Left kidney (tissue), 2 donors: Measurements from ENCODE around the gene EYA3. TPM values are rescaled to one million over a fixed set of nuclear protein-coding genes. Genes with fewer than 3 reads are reported as not detected.

Source experiments
- DNase-seq: peaks from one replicate; pipeline ENCODE4 v3.0.0-alpha.2; 2013
- polyA plus RNA-seq: library from polyadenylated mRNA; unstranded; fragments of 120-200 nt; gene quantifications from one replicate; pipeline ENCODE4 v1.2.1, GENCODE V29; 2013; ENCODE audit not compliant: insufficient read length

The EYA3 gene
- polyA plus RNA-seq, 1 donor = 64.1 TPM

DNA sequence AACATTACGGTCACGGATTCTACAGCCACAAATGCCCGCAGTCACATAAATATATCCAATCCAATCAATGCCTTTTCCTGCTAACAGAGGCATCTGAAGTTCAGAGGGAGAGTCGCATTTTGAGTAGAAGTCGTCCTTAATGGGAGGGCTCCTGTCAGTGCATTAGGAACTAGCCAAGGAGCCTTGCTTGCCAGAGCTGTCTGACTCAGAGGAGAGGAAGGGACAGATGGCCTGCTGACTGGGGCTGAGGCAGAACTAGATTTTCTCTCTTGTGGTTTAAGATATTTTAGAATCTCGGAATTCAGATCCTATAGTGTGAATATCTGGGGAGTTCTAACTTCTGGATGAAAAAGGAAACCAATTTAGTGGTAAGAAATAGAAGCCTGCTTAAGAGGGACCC, 118.0 kb downstream of the EYA3 start:
- DNase-seq = no peak

DNA sequence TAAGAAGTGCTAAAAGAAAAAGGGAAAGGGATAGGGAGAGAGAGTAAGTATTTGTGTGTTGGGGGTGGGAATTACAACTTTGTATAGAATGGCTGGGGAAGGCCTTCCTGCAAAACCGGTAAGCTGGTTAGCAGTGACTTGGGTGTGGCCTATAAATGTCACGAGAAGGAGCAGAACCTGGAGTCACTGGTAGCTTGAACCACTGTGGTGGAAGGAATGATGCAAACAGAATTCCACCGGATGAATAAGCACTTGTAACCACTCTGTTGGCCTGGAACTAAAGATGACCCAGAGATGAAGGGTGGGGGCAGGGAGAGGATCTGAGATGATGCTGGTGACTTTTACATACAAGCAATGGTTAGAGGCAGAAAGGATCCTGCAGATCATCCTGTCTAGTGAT, 119.7 kb downstream of the EYA3 start:
- DNase-seq = no peak

DNA sequence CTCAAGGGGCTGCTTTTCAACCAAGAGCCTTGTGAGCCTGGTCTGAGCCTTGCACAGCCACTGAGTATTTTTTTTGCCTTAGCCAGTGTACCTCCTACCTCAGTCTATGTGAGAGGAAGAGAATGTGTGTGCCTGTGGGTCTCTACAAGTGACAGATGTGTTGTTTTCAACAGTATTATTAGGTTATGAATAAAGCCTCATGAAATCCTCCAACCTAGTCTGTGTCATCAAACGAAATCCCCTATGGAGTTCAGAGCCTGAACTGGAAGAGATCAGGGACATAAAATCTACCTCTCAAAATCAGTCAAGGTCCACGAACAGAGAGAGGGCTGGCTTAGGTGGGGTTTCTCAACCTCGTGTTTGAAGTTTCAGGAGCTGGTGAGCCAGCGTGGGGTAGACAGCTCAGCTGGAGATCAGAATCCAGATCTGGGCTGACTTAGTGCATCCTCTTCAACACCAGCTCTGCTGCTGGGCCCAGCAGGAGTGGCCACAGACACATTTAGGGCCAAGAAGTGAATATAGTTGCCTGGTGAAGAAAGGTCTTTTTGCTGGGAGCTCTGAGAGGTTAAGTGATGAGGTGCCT, 120.4 kb downstream of the EYA3 start:
- no peak for DNase-seq

DNA sequence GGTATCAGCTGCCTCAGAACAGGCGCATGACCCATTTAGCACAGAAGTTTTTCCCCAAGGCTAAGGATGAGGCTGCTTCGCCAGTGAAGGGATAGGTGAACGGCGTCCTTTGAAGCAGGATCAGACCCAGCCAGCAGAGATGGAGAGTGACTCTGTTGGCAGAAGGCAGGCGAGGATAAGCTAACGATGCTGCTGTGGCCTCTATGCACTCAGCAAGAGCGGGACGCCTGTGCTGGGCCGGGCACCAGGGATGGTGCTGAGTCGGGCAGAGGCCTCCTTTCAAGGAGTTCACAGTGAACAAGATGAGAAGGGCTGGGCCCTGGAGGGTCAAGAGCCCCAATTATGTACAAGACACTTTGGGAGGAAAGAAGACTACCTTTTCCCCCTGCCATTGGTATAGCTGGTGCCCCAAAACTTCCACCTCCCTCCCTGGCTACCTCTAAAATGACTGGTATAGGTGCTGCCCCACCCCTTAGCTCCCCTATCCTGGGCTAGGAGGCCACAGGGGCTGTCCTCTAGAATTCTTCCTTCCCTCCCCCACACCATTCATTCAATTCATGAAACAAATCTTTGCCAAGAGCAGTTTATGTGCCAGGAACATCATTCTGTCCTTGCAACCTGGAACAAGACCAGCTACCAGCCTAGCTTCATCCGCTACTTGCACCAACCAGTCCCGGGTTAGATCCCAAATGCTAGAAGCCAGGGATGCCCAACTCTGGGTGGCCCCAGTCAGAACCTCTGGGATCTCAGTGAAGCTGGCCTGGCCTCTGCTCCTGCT, 121.1 kb downstream of the EYA3 start:
- DNase-seq = no peak

DNA sequence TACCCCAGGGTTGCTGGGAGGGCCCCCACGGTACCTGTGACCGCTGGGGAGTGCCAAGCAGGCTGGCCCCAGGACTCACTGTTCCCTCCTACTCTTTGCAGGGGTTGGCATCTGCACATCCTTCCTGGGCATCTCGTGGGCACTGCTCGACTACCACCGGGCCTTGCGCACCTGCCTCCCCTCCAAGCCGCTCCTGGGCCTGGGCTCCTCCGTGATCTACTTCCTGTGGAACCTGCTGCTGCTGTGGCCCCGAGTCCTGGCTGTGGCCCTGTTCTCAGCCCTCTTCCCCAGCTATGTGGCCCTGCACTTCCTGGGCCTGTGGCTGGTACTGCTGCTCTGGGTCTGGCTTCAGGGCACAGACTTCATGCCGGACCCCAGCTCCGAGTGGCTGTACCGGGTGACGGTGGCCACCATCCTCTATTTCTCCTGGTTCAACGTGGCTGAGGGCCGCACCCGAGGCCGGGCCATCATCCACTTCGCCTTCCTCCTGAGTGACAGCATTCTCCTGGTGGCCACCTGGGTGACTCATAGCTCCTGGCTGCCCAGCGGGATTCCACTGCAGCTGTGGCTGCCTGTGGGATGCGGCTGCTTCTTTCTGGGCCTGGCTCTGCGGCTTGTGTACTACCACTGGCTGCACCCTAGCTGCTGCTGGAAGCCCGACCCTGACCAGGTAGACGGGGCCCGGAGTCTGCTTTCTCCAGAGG, 121.9 kb downstream of the EYA3 start:
- no peak for DNase-seq

DNA sequence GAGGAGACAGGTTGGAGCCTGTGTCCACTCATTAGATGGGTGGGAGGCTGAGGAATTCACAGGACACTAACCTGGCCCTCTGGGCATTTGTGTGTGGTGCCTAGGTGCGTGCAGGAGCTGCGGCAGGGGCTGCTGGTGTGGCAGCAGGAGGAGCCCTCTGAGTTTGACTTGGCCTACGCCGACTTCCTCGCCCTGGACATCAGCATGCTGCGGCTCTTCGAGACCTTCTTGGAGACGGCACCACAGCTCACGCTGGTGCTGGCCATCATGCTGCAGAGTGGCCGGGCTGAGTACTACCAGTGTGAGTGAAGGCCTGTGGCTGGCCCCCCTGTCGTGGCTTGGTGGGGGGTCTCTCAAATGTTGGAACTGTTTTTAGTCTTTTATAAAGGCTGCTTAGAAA, 125.0 kb downstream of the EYA3 start:
- DNase-seq = no peak

DNA sequence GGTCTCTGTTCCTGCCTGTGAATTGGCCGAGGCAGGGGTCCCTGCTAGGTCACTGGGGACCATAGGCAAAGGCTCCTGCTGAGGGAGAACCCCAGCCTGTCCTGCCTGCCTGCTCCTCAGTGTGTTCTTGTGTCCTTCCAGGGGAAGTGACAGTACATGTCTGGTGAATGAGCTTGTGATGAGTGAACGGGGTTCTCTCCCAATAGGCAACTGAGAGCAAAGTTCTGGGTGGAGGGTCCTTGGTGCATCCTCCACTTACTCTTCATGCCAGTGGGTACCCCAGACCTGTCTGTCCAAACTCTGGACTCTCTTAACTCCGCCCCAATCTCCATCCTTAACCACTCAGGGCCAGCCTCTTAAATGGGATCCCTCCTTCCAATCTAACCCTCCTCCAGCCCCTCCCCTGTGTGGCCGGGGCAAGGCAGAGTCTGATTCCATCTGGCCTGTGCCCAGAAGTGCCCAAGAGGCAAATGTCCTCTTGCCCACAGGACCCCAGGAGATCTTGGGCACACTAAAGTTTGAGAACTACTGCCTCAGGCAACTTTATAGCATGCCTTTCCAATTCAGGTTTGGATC, 126.7 kb downstream of the EYA3 start:
- DNase-seq = no peak

DNA sequence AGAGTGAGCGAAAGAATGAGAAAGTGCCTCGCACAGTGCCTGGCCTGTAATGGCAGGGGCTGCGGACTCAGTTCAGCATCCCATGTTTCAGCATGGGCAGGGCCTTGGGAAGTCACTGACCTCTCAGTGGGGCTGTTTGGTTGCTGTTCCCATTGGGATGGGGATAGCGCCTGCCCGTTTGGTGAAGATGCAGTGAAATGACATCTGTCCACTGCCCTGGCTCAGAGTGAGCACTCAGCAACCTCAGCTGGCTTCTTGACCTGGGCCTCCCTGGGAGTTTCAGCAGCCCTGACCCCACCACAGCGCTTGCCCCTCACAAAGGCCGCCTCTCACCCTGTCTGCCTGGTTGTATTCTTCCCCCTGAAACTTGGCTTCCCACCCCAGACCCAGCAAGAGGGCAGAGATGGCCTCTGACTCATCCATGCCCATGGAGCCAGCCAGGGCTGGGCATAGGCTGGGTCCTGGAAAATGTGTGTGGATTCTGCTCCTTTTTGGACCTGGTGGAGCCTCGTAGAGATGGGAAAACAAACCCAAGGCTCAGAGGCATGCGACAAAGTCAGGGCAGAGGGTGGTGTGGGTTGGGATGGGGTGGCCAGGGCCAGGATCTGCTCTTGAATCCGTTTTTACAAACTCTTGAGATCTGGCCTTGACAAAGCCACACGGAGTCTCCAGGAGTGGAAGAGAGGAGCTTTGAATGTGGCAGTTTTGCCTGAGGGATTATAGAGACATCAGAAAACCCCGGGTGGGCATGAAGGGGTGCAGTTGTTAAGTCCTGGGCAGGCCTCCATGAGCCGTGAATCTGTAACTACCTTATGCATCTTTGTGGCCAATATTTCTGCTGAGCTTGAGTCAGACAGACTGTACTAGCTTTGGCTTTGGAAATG, 127.4 kb downstream of the EYA3 start:
- DNase-seq = no peak

DNA sequence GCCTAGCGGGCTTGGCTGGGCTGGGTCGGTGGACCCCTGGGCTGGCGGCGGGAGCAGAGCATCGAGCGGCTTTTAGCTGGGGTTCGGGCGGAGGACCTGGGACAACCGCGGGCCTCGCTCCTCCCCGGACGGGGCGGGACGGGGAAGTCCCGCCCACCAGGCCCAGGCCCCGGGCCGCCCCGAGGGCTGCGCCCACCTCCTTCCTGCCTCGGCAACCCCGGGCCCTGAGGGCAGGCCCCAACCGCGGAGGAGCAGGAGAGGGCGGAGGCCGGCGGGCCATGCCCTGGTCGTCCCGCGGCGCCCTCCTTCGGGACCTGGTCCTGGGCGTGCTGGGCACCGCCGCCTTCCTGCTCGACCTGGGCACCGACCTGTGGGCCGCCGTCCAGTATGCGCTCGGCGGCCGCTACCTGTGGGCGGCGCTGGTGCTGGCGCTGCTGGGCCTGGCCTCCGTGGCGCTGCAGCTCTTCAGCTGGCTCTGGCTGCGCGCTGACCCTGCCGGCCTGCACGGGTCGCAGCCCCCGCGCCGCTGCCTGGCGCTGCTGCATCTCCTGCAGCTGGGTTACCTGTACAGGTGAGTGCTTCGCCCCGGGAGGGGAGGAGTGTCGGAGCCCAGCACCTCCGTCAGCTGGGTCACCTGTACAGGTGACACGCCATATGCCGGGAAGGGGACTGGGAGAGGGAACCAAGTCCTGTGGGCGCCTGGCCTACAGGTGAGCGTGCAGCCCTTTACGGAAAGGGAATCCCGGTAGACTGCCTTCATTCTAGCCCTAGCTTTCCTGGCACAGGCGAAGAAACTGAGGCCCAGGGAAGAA, 128.4 kb downstream of the EYA3 start, which contains the start of gene XKR8:
Gene XKR8 (plus strand): TSS at position 182 of the 812 bp plus-strand sequence. CDS start 97 bp downstream, at position 279.
- DNase-seq = peak; percentile 85

DNA sequence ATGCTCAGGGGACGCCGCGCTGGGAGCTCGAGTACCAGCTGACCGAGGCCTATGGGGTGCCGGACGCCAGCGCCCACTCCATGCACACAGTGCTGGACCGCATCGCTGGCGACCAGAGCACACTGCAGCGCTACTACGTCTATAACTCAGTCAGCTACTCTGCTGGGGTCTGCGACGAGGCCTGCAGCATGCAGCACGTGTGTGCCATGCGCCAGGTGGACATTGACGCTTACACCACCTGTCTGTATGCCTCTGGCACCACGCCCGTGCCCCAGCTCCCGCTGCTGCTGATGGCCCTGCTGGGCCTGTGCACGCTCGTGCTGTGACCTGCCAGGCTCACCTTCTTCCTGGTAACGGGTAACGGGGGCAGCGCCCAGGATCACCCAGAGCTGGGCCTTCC, 129.9 kb downstream of the EYA3 start:
- DNase-seq = no peak

DNA sequence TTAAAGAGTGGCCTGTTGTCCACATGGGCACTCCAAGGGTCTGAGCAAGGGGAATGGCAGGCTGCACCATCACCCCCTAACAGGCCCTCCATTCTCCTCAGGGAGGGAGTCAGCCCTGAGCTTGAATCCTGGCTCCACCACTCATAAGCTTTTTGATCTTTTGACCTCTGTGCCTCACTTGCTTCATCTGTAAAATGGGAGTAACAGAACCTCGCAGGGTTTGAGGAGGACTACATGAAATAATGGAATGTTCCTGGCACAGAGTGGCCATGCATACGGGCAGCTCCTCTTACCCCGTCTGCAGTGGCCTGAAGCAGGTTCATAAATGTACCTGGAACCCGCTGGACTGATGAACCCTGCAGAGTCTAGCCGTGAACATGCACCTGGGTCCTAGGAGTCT, 130.8 kb downstream of the EYA3 start:
- no peak for DNase-seq

DNA sequence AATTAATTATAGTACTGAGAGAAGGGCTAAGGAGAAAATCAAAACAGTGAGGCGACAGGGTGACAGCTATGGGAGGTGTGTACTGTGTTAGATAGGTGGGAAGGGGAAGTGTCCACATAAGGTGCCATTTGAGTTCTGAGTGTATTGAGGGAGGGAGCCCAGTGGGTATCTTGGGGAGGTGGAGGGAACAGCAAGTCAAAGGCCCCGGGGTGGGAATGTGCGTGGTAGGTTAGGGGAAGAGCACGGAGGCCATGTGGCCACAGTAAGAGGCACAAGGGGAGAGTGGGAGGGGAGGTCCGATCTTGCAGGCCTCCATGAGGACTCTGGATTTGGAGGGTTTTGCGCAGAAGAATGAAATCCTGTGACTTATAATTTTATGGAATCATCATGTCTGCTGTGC, 131.6 kb downstream of the EYA3 start:
- DNase-seq = no peak

DNA sequence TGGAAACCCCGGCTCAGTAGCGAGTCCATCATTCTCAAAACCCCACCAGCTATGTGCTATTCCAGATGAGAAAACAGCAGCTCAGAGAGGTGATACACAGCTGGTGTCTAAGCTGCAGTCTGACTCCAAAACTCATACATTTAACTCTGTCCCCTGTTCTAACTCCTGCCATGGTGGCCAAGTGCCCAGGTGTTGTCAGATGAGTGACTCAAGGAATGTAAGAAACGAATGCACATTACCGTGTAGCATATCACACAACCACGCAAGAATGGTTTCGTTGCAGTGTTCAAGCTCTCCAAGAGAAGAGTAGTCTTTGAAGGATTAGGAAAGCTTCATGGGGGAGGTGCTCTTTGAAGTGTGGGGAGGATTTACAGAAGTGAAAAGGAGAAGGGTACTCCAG, 133.3 kb downstream of the EYA3 start:
- no peak for DNase-seq

DNA sequence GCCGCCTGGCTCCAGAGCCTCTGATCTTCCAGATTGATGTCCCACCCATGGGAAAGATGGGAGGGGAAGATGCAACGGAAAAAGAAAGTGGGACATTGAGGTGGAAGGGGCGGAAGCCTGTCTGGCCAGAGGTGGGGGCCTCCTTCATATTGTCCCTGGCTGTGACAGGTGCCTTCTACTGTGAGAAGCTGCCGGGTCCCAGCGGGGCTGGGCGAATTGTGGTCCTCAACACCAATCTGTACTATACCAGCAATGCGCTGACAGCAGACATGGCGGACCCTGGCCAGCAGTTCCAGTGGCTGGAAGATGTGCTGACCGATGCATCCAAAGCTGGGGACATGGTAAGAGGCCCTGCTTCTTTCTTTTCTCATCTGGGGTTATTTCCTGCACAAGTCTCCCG, 134.2 kb downstream of the EYA3 start:
- DNase-seq = no peak

DNA sequence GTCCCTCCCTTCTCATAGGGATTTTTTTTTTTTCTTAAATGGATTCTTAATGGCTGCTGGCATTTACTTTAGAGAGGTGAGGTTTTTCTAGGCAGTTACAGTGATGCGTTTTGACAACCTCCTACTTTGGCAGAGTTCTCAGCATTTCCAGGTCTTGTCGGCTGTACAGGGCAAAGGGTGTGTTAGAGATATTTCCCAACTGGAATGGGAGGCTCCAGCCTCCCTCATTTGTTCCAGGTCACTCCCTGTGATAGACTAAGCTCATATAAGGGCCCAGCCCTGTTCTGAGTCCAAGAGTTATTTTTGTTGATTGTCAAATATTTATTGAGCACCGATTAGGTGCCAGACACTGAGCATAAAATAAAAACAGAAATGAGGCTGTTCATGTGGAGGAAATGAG, 136.3 kb downstream of the EYA3 start:
- DNase-seq = no peak

DNA sequence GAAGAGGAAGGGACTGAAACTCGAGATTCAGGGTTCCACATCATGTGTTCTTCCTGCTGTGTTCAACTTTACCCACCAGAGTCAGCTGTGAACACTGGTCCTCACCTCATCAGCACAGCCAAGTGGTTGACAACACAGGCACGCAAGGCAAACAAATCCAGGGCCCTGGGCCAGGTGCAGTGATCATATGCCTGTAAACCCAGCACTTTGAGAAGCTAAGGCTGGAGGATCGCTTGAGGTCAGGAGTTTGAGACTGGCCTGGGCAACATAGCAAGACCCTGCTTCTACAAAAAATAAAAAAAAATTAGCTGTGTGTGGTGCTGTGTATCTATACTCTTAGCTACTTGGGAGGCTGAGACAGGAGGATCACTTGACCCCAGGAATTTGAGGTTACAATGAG, 137.0 kb downstream of the EYA3 start:
- no peak for DNase-seq

DNA sequence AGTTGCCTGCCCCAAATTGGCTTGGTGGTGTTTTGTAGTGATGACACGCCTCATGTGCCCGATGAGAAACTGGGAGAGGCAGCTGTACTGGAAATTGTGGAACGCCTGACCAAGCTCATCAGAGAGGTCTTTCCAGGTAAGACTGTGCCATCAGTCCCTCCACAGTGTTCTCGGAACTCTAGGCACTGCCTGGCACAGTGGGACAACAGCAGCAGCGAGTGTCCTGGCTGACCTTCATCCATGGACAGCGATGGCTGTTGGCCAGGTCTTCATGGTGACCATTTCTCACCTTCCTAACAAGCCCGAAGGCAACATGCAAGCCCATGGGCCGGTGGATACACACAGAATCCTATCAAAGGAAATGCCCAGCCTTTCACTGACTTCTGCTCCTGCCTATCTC, 139.4 kb downstream of the EYA3 start:
- DNase-seq = no peak

DNA sequence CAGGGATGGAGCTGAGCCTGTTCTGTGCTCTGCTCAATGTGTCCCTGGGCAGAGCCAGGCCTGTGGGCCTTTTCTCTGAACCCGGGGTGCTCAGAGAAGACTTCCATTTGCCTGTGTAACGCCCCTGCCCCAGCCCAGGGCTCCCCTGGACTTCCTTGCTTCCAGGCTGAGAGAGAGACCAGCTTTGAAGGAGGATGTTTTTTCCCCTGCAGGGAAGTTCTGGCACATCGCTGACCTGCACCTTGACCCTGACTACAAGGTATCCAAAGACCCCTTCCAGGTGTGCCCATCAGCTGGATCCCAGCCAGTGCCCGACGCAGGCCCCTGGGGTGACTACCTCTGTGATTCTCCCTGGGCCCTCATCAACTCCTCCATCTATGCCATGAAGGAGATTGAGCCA, 143.4 kb downstream of the EYA3 start:
- DNase-seq = no peak

DNA sequence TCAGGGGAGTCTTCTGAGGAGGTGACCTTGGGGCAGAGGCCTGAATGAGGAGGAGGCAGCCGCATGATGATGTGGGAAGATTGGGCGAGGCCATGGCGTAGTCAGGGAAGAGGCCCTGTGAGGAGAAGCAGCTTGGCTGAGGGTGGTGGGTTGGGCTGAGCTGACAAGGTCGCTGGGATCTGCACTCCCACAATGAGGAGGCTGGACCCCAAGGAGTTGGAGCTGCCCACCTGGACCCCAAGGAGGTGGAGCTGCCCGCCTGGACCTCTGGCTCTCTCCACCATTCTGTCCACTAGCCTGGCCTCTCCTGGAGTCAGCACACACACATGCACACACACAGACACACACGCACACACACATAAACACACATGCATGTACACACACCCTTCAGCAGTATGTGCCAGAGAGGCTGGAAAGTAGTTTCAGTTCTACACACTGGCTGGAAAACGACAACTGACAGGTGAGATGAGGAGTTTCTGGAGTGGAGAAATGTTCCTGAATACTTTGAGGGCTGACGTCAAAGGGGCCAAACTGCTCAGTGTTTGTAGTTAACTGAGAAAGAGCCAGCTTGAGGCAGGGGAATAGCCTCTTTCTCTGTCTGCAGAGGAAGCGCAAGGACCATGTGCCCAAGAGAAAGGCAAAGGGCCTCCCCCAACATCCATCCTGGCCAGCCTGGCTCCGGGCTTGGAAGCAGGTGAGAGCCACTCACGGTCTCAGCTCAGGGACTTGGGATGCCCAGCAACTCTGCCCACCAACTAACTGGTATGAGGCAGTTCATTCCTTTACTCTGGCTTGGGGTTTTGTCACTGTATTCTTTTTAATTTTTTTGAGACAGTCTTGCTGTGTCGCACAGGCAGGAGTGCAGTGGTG, 146.5 kb downstream of the EYA3 start:
- DNase-seq = no peak
